ENCODE measurements around the gene PRKAG2.

DNA sequence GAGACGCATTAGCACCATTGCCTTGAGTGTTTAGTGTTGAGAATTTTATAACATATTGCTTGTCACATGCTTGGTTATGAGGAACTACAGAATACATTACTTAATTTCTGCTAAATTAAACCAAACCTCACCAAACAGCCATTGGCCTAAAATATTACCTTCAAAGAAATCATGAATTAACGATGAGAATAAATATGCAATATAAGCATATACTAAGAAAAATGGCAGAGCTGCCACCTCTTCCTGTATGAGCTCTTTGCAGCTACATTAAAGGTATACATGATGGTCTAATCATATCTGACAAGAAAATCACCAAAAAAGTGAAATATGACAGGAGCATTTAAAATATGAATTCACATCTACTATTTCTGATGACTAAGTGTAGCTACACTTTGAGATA is 352.1 kb downstream of the PRKAG2 start:
- TF ChIP-seq POLR2AphosphoS5 (IDR thresholded peaks at IDR 0.05; ENCODE audit: borderline replicate concordance, low read depth, low read length) (no peak), EZH2 (IDR thresholded peaks at IDR 0.05) (no peak), FOXP2 (optimal IDR thresholded peaks at IDR 0.05; ENCODE audit: control extremely low read depth, extremely low read length, insufficient read depth) (no peak)

Data from SK-N-MC (cell line).